ENCODE data around the gene MEG3.

The MEG3 gene

GRCh38 chr14:100825713-100826331 is at the start of gene MEG3:
Gene MEG3, plus strand, starts transcription at chr14:100826118.
- DNase-seq, result no peak

DNA sequence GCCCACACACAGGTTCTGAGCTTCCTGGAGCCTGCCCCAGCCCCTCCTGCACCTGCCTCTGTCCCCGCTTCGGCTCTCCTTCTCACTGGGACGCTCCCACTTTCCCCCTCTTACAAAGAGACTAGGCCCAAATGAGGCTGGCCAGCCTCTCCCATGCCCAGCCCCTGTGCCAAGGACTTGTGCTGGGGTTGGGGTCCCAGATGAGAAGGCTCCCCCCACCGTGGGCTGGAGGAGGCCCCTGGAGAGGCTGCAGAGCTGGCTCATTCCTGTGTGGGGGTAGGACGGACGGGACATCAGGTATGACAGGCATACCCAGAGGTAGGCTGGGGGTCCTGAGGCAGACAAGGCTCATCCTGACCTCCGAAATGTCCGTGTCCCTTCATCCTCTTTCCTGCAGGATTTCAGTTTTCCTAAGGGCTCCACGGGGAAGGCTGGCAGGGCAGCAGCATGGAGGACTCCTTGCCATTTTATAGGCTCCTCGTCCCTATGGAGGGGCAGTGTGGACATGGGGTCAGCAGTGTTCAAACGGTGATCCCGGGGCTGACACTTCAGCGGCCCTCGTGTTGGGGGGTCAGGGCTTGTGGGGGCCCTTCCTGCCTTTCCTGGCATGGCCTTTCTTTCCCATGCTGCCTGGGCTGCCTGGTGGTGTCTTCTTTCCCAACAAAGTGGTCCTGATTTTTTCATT is 49.1 kb upstream of the MEG3 start:
- DNase-seq, result no peak

DNA sequence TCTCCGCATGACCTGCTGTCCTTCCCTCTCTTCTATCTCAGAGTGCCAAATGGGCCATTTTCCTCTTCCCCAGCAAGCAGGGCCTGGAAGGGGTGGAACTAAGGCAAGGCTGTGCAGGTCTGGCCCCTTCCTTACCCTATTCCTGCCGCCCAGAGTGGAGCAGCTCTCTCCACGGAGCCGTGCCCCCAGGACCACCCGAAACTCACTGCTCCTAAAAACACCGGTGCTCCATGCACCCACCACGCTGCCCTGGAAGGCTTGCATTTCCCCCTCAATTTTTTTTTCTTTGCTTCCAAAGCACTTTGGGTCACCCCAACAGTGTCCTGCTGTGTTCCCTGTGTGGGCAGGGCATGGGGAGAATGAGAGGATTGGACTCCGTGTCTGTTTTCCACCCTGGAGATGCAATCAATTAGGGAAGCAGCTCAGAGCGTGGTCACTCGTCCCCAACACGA is 48.5 kb upstream of the MEG3 start:
- no peak for DNase-seq

- DNase-seq, result no peak
Measured at GRCh38 chr14:100777818-100778525, 47.9 kb upstream of the MEG3 start.

DNA sequence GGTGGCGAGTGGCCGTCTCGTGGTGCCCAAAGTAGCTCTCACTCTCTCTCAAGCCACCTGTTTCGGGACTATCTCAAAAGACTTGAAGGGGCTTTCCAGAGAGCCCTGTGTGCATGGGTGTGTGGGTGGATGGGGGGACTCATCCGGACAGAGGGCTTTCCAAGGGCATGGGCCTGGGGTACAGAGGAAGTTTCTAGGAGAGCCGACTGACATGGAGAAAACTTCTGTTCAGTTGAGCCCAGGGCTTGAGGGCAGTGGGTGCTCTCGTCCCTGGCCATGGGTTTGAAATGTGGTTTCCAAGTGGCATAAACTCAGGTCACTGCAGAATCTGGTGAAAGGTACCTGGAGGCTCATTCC is 47.4 kb upstream of the MEG3 start:
- DNase-seq, result no peak

GRCh38 chr14:100778951-100779690 is 46.8 kb upstream of the MEG3 start:
- no peak for DNase-seq

DNA sequence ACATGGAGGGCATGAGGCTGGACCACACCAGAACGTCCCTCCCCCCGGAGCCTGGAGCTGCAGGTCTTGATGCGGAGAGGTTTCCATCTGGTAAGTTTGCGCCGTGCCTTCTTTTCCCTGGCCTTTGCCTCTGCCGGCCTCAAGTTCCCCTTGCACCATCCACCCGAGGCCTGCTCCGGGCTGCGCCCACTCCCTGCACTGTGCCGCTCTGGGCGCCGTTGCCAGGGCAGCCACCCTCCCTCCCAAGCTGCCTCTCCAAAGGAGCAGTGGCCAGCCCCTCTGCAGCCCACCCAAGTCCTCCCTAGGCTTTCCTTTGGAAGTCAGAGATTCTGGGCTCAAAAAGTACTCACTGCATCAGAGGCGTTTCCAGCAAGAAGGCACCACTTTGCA is 46.2 kb upstream of the MEG3 start:
- no peak for DNase-seq

GRCh38 chr14:100780246-100780645 is 45.7 kb upstream of the MEG3 start:
- DNase-seq, result no peak

DNA sequence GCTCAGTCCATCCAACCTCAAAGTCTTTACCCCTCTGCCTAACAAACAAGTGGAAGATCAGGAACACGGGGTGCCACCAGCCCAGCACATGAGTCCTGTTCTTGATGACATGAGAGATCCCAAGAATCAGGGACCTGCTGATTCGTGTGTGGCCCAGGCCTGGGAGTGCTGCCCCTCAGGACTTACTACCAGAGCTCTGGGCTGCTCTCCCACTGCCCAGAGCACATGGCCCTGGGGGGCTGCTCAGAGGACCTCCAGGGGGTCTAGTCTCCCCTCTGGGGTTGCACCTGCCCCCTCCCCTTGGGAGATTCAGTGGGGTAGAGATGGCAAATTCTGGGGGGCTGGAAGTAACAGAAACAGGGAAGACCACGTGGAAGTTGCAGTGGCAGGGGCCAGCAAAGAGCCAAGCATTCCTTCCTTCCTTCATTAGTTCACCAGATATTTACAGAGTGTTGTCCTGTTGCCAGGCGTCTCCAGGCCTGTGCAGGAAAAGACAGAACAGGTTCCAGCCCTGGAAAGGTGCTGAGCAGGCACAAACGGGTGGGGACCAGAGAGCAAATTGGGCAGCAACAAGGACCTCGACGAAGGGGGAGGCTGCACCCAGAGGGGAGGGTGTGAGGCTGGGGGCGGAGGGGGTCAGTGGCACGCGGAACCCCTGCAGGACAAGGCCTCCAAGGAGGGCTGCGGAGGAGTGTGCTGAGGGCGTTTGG is 45.1 kb upstream of the MEG3 start:
- no peak for DNase-seq

DNA sequence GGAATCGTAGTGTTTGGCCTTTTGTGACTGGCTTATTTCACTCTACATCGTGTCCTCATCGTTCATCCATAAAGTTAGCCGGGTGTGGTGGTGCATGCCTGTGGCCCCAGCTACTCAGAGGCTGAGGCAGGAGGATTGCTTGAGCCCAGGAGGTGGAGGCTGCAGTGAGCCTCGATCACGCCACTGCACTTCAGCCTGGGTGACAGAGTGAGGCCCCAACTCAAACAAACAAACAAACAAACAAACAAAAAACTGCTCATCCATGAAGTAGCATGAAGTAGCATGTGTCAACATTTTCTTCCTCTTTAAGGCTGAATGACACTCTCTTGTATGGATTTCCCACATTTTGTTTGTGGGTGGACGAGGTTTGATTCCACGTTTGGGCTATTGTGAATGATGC is 44.0 kb upstream of the MEG3 start:
- DNase-seq, result no peak

DNA sequence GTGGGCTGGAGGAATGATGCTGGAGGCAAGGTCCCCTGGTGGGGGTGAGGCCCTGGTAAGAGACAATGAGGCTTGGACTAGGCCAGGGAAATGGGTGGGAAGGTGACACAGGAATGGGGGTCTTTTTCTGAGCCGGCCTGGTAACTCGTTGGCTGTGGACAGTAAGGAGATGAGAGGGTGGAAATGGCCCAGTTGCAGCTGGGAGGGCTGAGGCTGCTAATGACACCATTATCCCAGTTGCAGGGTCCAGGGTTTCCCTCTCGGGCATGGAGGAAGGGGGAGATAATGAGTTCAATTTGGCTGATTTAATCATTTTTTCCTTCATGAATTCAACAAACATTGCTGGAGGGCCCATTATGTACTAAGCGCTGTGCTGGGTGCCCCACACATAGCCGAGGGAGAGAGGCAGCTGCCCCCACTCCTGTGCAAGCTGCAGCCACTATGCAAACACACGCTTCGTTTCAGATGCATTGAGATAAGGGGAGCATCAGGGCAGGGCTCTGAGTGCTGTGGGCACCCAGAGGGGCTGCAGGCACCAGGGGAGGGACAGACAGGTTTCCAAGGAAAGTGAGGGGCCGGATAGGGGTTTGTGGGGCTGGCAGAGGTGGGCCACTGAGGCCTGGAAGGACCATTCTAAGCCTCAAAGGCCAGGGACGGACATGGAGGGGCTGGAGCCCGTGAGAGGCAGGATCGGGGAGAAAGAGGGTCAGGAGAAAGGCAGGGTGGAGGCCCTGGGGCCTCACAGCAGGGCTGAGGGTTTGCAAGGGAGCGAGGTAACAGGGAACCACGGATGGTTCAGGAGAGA is 43.2 kb upstream of the MEG3 start:
- no peak for DNase-seq

DNA sequence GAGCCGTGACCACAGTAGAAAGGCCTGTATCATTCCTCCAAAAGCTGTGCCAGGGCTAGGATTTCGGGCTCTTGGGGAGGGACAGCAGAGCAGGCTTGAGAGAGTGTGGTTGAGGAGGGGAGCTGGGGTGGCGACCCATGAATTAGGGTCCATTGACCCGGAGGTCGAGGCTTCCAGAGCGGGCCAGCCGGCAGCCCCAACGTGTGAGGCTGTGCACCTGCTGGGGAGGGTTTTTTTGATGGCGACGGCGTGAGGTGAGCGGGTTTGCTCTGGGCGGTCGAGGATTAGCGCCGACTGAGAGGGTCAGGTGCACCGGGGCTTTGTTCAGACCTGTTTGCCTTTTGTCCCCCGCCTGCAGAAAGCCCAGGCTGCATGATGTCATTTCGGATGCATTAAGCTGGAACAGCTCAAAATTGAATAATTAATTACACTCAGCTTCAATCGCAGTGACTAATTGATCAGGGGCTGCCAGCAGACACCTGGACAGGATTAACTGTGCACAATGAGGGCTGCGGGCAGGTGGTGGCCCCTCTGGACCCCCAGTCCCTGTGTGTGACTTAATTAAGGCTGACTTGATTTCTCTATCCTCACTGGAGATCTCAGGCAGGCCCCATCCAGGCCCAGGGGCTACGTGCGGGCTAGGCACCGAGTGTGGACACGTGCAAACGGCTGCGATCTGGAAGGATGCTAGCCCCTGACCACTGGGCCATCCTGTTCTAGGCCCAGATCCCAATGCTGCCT is 42.1 kb upstream of the MEG3 start:
- no peak for DNase-seq

- no peak for DNase-seq
Measured at GRCh38 chr14:100784523-100785337, 41.2 kb upstream of the MEG3 start.

GRCh38 chr14:100785338-100785615 is 40.6 kb upstream of the MEG3 start:
- DNase-seq, result no peak

DNA sequence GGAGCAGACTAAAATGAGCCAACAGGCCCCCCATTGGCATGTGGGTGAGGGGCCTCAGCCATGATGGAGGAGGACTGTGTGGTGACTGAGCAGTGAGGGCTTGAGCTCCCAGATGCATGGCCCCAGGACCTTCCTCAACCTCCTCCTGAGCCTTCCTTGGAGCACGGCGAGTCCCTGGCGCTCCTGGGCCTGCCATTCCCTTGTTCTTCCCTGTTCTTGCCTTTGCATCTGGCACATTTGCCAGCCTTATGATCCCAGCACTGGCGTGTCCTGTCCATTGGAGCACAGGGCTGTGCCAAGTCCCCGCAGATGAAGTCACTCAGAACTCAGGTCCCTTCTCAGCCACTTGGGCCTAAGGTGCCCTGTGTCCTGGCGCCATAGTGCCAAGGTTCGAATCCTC is 40.3 kb upstream of the MEG3 start:
- no peak for DNase-seq

DNA sequence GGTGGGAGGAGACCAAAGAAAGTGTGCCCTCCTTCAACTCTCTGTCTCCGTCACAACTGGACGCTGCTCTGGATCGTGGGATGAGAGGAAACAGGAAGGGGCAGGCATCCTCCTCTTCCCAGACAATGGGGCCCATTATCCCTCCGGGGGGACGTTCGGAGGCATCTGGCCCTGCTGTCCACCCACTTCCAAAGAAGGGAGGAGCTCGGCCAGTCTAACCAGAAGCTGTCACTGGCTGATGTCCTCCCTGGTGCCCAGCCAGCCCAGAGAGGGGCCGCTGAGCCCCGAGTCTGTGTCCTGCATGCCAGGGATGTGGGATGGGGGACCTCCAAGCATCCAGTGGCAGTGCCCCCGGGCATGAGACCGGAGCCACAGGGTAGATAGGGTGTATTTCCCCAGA is 39.8 kb upstream of the MEG3 start:
- no peak for DNase-seq

GRCh38 chr14:100786576-100787219 is 39.2 kb upstream of the MEG3 start:
- DNase-seq, result no peak

GRCh38 chr14:100787659-100788058 is 38.3 kb upstream of the MEG3 start:
- DNase-seq, result no peak

DNA sequence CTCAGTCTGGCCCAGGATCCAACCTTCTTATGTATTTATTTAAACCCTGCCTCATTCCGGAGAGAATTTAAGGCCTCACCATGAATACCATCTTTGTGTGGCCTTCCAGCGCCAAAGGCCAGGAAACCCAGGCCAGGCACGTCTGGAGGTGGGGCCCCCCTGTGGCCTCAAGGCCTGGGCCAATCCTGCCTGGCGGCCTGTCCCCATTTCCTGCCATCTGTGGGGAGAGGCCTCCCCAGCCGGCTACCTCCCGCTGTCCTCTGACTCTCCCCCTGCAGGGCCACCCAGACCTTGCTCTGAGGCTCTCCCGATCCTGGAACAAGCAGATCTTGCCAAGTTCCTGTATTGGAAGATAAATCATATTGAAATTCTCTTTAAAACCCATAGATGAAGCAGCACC is 37.4 kb upstream of the MEG3 start:
- no peak for DNase-seq

GRCh38 chr14:100788942-100789341 is 37.0 kb upstream of the MEG3 start:
- no peak for DNase-seq

Measured in inflammatory macrophage treated with lipopolysaccharide for 4 hours (primary cell).